ENCODE results near the gene DARS1.
A peak's percentile ranks its signal among the peaks of the same experiment; 100 is the strongest.

The DARS1 gene

GRCh38 chr2:136015699-136016098 lies 30.3 kb upstream of the DARS1 start:
- no peak for DNase-seq (ENCODE audit: low spot score)

- DNase-seq (ENCODE audit: low spot score) = peak; percentile 47
Observed at GRCh38 chr2:136014411-136014810, 29.0 kb upstream of the DARS1 start.

GRCh38 chr2:136013955-136014354 lies 28.5 kb upstream of the DARS1 start:
- peak; percentile 20 for DNase-seq (ENCODE audit: low spot score)

DNA sequence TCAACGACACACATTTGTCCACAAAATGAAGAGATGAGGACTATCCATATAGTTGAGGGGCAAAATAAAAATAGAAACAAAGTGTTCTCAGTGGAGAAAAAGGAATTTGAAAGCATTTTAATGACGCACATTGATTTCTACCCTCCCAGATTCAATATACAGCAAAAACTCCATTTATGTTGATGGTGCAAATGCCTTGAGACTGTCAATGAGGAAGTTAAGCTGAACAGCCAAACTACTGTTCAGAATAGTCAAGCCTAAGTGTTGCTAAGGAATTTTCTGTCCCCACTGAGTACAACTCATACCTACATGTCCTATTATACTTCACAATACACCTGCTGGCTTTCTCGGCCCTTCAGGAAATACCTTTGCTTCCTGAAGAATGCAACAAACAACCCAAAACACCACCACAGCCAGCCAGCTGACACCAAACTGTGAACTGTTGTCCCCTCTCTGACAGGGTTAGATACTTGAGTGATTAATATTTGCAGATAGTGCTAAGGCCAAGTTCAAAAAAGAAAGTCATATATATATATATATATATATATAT lies 27.8 kb upstream of the DARS1 start:
- DNase-seq (ENCODE audit: low spot score) = no peak

DNA sequence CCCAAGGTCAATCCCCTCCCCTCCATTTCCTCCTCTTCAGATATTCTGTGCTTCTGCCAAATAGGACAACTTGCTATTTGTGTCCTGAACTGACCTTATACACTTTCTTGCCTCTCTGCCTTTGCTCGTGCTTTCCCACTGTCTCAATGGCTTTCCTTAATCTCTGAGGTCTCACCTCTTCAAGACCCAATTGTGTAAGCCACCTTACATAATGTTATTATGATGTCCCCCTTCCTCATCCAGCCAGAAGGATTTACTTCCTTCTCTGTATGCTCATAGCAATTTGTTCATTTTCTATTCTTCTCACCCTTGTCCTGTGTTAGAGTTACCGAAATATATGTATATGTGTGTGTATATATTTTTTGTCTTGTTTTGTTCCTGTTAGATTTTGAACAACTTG lies 26.9 kb upstream of the DARS1 start:
- no peak for DNase-seq (ENCODE audit: low spot score)

GRCh38 chr2:136010126-136010525 lies 24.7 kb upstream of the DARS1 start:
- DNase-seq (ENCODE audit: low spot score) = no peak

DNA sequence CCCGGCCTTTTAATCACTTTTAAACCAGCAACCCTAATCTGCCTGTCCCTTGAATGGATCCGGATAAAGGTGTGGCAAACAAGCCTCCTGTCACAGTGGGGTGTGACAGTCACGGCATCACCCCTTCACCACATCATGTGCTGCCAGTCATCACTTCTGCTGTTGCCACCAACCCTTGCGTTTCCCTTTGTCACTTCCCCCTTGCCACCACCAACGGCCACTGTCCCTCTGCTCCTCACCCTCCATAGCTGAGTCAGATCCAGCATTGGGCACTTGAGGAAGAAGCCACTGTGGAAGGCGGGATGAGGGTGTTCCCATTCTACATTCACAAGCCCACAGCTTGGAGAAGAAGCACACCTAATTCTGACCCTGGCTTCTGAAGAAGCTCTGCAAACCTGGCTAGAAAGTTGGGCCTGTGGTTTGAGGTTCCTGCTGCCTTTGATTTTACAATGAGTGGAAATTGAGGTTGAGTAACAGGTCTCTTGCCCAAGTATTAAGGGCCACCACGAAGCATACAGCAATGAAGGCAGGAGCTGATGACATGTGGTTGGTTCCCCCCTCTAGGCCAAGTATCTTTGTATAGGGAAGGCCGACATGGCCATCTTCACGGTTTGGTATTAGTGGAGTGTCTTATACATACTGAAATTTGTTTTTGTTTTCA lies 22.9 kb upstream of the DARS1 start:
- peak; percentile 22 for DNase-seq (ENCODE audit: low spot score)

GRCh38 chr2:136006658-136007057 lies 21.2 kb upstream of the DARS1 start:
- no peak for DNase-seq (ENCODE audit: low spot score)

DNA sequence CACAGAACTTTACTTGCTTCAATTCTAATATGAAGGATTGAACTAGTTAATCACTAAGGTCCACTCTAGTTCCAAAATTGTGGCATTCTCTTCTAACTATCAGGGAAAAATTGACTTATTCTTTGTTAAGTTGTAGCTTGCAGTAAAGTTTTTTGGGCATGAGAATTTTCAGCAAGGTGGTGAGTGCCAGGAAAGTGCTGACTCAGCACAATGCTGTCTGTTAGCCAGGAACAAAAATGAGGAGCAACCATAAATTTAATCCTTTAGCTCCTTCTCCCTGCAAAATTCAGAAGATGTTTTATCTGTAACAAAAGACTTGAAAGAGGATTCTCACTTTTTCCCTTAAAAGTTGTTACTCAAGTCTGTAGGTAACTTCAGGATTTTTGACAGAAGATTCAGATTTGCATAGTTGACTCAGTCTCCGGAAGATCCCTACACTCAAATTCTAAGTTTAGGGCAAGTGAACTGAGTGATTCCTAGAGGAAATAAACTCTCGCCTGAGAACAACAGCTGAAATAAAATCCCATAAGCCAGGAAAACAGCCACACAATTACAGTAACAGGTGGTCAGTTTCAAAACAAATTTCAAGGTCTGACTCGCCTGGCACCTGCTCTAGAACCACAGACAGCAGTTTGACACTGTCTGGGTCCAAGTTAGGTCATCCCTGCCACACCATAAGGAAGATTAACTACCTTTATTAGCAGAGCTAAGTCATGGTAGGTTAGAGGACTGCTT lies 20.2 kb upstream of the DARS1 start:
- no peak for DNase-seq (ENCODE audit: low spot score)

DNA sequence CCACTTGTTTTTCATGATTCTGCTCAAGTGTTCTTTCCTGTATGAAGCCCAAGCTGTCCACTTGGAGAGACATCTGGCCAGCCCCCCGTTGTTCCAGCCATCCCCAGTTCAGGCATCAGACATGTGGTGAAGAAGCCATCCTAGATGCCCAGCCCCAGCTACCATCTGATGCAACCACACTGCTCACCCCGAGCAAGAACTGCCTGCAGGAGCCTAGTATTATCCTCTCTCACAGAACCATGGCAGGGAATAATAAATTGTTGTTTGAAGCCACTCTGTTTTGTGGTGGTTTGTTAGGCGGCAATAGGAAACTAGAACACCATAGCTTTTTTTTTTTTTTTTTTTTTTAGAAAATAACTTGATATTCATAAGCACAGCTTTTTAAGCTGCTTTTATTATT lies 19.5 kb upstream of the DARS1 start:
- no peak for DNase-seq (ENCODE audit: low spot score)

DNA sequence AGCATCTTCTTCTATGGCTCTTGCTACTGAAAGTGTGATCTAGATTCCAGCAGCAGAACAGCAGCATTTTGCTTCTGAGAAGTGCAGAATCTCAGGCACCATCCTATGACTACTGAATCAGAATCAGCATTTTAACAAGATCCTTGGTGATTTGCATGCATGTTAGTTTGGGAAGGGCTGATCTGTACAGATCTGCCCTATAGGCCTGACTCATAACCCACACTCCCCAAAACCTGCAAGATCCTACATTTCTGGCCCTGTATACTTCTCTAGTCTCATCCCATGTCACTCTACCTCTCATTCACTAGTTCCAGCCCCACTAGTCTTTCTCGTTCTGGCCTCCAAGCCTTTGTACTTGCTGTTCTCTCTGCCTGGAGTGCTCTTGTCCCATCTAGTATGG lies 15.7 kb upstream of the DARS1 start:
- DNase-seq (ENCODE audit: low spot score) = no peak

- DNase-seq (ENCODE audit: low spot score) = no peak
Observed at GRCh38 chr2:136000502-136000901, 15.1 kb upstream of the DARS1 start.

DNA sequence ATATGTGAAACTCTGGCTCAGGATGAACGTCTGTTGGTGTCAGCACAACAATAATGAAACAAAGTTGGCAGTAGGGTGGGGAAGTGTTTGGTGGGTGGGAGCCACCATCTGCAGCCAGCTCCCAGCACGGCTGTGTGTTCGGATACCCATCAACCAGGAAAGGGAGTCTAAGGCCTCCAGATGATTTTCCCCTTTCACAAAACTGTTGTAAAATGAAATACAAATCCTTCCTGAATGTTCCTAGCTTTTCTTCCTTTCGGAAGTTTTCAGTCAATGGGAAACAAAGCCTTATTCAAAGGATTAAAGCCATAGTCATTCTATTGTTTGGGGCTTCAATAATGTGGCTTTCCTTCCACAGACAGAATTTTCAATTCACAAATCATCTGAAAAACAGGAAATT lies 14.5 kb upstream of the DARS1 start:
- DNase-seq (ENCODE audit: low spot score) = no peak

- no peak for DNase-seq (ENCODE audit: low spot score)
Observed at GRCh38 chr2:135998879-135999278, 13.5 kb upstream of the DARS1 start.

- DNase-seq (ENCODE audit: low spot score) = peak; percentile 69
Observed at GRCh38 chr2:135997380-135997779, 12.0 kb upstream of the DARS1 start.

- no peak for DNase-seq (ENCODE audit: low spot score)
Observed at GRCh38 chr2:135996304-135996703, 10.9 kb upstream of the DARS1 start.

DNA sequence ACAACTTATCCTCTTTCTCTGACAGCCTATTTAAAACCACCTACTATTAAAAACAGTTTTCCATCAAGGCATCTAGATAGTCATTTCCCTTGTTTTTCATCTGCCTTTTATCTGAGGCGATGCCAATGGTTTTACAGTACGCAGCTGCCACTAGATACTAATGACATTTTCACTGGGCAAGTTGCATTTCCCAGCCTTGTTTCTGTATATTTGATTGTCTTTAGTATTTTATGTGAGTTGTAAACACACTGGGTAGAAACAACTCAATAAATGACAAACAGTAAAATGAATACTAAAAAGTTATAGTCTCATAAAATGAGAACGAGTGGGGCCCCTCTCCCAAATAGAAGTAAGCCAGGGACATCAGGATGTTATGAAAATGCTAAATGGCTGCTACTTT lies 8.9 kb upstream of the DARS1 start:
- DNase-seq (ENCODE audit: low spot score) = no peak

DNA sequence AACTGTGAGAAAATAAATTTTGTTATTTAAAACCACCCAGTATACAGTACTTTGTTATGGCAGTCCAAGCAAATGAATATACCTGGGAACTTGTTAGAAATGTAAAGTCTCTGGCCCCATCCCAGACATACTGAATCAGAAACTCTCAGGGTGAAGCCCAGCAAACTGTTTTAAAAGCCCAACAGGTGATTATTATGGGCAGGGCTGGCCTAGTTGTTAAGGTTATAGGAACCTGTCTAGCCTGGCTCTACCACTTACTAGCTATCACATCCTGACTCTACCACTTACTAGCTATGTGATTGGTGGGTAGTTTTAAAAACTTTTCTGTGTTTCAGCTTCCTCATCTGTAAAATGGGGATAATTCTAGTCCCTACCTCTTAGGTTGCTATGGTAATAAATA lies 8.0 kb upstream of the DARS1 start:
- DNase-seq (ENCODE audit: low spot score) = no peak

GRCh38 chr2:135991861-135992260 lies 6.4 kb upstream of the DARS1 start:
- no peak for DNase-seq (ENCODE audit: low spot score)

- DNase-seq (ENCODE audit: low spot score) = no peak
Observed at GRCh38 chr2:135987441-135987840, 2.0 kb upstream of the DARS1 start.

DNA sequence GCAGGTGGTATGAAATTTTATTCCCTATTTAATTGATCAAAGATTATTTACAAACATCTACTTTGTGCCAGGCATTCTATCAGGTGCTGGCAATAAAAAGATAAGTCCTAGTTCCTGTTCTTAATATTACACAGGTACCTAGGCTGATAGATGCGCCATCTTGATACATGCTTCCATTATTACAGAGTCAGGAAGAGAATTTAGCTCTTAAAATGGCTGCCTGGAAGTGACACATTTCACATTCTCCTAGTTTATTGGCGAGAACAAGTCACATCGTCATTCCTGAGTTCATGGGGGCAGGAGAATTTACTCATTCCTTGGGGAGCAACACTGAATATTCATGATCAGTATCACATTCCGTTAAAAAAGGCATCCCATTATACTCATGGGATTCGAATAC lies 1.1 kb upstream of the DARS1 start:
- no peak for DNase-seq (ENCODE audit: low spot score)

DNA sequence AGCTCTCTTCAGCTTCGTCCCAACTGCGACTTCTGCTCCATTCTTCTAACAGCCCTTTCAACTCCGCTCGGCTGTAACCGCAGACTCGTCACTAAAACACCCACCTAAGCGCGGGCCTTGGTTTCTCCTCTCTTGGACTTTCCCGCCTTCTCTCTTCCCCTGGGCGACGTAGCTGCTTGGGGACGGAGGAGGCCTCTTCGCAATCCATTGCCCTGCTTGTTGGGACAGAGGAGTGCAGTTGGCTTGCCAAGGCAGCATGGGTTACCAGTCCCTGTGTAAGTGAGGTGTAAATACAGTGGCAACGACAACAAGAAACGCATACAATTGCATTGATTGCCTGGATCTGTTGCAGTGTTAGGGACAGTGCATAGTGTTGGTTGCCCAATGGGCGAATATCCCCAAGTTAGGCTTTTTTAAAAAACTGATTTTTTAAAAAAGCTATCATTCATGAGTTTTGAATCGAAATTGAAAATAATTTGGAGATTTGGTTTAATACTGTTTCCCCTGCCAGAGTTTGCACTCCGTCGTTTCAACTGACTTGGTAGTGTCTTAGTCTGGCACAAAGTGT lies 484 bp upstream of the DARS1 start:
- peak; percentile 67 for DNase-seq (ENCODE audit: low spot score)
